HG02623 (cell line): Measurements from ENCODE around the gene SCAF1.

Source experiments
- ATAC-seq: cut with Tn5 transposase; IDR thresholded peaks from one replicate; pipeline ENCODE4 v1.9.1; 2021; ENCODE audit warnings: moderate library complexity; ENCODE audit not compliant: unreplicated experiment

The SCAF1 gene

DNA sequence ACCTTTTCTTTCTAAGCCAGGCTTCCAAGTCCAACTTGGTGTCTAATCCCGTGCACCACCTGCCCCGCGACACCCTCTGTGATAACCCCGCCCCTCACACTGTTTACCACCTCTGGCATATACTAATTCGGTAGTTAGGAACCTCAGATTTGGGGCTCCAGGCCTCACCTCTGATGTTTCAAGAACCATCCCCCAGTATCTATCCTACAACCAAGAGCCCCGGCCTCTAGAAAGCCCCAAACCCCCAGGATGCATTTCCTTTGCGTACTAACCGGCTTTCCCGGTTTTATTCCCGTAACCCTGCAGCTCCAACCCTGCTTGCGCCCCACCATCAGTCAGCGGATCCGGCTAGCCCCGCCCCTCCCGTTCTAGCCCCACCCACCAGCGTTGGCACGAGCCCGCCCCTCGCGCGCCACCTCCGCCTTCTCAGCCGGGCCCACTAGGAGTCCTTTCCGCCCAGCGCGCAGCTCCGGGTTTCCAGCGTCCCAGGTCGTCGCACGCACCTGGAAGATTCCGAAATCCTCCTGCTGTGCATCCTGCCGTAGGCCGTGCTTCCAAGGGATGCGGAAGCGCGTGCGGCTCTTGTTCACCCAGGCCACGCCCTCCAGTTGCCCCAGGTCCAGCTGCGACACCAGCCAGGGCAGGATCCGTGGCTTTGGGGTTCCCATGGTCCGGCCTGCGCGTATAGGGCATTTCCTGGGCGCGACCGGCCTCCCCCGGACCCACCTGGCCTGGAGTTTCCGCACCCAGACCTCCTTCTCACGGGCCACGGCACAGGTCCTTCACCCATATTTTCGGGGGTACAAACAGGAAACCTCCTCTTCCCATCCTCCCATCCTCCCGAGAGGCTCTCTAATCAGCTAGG, 22.4 kb downstream of the SCAF1 start:
- ATAC-seq, result no peak

DNA sequence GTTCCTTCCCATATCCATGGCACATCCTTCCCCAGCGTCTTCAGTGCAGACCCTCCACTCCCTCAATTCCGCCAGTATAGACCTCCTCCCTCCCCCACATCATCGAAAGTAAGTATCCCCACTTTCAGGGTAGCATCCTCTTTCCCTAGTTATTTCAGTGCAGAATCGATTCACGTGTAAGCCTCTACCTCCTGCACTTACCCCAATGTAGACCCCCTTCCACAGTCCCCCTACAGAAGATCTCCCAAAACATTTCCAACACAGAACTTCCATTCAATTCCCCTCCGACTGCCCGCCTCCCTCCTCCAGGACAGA, 23.0 kb downstream of the SCAF1 start:
- no peak for ATAC-seq

DNA sequence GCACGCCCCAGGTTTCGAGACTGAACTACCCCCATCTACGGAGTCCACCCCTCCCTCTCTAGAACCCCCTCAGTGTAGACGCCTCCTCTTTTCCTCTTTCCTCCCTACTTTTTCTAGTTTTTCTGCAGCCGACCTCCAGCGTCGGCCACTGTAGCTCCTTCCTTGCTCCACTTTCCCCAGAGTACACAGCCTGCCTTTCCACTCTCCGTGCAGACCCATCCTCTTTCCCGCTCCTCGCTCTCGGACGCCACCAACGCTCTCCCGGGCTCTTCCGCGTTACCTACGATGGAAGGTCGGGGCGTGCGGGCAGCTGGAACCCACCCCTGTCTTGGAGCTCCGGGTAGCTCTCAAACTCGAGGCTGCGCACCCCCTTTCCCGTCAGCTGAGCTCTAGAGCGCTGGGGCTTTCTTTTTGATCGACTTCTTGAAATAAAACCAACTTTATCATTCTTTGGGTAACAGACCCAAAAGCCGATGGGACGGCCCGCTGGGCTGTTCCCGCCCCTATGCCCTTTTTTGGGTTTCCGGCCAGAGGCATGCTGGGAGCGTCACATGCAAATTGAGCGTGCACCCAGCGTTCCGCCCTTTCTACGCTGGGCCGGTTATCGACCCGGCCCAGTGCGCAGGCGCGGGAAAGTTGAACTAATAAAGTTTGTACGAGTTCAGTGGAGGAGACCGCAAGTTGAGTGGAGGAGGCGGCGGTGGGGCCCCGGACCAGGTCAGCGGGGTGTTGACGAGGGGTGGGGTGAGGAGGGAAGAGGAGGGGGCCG, 23.5 kb downstream of the SCAF1 start, which contains the start of the genes BCL2L12 and IRF3:
BCL2L12 (plus strand) TSS at position 583 of the 769 bp plus-strand sequence. CDS start 760 bp downstream, outside the sequence.
IRF3 (minus strand) TSS at position 507 of the 769 bp plus-strand sequence. CDS start 1,019 bp downstream, outside the sequence.
- peak; percentile 77 for ATAC-seq

DNA sequence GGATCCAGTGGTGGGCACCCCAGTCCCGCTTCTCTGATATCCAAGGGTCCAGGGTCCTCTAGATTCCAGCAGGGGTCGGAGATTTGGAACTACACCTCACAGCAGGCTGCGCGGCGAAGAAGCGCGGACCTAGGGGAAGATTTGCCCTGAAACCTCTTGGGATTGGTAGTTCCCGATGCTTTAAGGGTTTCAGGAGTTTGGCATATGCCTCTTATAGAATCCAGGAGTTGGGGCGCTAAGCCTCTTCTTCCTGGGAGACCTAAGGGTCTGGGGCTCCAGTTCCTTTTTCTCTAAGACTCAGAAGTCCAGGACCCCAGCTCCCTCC, 24.1 kb downstream of the SCAF1 start:
- no peak for ATAC-seq

DNA sequence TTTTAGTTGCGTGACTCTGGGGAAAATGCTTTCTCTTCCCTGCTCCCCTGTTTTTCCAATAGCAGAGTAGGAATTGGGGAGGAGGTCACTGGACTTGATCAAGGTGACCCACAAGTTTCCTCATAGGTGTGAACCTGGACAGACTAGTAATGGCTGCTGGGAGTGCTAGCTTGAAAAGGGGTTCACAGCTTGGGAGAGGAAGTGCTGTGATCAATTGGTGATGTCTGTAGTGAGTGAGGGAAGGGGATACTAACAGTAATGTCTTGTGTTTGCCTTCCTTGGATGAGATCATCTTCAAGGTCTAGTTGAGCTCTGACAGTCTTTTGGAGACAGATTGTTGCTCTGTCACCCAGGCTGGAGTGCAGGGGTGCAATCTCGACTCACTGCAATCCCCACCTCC, 25.5 kb downstream of the SCAF1 start:
- ATAC-seq, result no peak

DNA sequence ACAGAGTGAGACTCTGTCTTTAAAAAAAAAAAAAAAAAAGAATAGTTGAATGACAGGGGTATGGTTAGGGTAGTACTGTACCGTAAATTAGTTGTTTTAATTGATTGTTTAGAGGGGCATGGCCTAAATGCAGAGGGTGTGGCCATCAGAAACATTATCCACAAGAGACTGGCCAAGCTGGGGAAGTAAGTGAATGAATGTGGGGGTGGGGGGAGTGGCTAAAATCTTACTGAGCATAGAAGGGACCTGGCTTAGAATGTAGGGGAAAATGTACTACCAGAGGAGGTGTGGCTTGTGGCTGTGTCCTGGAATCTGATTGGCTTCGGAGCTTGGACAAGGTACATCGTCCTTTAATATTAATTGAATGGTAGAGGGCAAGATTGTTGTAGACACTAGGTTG, 27.5 kb downstream of the SCAF1 start:
- no peak for ATAC-seq

DNA sequence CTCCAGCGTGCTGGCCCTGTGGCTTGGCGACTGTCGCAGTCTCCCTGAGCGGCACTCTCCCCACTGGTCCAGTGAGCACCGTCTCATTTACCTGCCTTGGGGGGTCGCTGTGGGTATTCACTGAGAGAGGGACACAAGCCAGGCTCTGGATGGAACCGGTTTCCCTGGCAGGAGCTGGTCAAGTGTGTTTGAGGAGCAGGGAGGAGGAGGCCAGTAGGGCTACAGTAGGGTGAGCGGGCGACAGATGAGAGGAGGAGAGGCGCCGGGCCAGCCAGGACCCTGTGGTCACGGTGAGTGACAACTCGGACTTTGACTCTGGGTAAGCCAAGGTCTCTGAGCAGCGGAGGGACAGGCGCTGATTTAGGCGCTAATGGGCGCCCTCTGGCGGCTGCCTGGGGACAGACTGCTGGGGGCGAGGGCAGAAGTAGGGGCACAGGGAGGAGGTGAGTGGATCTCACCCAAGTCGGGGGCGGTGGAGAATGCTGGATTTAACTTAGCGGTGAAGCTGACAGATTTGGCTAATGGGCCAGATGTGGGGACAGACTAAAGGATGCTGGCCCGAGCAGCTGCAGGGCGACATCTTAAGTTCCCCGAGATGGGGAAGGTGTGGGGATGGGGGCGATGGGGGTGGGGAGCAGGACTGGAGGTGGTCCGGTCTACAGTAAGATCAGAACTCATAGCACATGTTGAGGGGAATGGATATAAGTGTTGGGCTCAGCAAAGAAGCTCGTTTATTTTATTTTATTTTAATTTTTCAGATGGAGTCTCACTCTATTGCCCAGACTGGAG, 30.3 kb downstream of the SCAF1 start:
- no peak for ATAC-seq

DNA sequence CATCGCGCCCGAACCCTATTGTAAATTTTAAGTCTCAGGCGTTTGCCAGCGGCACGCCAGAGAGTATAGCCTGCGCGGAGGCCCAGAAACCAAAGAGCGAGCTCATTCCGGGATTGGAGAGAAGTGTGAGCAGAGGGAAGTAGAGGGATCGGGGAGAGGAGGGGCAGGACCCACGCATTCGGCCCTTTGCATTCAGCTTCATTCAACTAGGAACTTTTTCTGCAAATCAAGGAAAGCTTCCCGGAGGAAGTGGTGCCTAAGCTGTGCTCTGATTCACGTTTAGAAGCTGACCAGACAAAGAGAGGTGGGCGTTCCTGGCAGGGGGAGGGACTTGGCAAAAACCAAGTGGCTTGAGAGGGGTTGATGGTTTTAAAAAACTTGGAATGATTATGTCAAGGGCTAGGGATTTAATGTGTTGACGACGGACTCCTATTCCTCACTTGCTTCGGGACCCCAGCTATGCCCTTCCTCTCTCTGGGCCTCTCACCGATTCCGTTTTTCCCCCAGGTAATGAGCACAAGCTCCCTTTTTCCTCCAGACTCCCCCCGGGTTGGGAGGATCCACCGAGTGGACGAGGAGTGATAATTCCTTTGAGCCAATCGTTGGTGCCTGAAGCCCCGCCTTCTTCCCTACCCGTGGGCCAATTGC, 34.3 kb downstream of the SCAF1 start:
- ATAC-seq, result peak; percentile 20

DNA sequence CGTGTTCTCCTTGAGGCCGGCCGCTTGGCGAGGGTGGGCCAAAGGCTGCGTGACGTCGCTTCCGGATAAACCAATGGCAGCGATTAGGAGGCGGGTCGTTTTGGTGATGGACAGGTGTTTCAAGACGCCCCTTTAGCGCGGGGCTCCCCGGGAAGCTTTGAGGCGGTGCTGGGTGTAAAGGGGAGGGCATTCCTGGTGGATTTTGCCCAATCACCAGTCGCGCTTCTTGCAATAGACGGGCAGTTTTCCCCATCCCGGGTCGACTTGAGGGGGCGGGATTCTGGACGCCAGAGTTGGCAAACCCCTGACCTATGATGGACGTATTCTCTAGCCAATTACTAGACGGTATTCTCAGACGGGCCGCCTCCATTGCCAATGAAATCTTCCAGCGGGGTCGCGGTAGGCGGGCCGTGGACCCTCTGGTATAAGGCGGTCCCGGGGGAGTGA, 34.8 kb downstream of the SCAF1 start:
- peak; percentile 59 for ATAC-seq

DNA sequence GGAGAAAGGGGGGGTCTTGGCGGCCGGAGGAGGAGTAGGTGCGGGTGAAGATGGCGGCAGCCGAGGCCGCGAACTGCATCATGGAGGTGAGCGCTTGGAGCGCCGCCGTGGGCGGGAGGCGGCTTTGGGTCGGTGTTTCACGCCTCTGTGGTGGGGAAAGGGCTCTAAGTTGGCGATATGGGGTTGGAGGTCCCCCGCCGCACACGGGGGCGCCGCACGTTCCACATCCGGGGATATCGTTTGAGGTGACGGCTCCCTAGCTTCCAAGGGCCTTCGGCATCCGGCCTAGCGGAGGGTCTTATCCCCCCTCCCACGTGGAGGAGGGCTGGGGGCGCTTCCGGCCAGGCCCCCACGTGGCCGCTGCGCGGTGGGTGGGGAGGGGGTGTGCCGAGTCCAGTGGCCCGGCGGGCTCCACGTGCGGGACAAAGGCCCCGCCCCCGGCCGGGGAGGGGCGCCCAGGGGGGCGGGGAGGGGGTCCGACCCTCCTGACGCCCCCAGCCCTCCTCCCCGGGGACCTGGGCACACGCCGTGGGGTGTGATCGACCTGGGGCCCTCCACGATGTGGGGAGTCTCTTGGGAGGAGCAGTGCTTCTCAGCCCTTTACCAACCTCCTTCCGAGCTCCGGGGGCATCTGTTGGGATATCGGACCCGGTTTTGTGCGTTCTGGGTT, 35.4 kb downstream of the SCAF1 start, which contains the start of gene PRMT1:
PRMT1 (plus strand) TSS at position 41 of the 670 bp plus-strand sequence; CDS start at position 51, 10 bp downstream.
- ATAC-seq, result no peak

DNA sequence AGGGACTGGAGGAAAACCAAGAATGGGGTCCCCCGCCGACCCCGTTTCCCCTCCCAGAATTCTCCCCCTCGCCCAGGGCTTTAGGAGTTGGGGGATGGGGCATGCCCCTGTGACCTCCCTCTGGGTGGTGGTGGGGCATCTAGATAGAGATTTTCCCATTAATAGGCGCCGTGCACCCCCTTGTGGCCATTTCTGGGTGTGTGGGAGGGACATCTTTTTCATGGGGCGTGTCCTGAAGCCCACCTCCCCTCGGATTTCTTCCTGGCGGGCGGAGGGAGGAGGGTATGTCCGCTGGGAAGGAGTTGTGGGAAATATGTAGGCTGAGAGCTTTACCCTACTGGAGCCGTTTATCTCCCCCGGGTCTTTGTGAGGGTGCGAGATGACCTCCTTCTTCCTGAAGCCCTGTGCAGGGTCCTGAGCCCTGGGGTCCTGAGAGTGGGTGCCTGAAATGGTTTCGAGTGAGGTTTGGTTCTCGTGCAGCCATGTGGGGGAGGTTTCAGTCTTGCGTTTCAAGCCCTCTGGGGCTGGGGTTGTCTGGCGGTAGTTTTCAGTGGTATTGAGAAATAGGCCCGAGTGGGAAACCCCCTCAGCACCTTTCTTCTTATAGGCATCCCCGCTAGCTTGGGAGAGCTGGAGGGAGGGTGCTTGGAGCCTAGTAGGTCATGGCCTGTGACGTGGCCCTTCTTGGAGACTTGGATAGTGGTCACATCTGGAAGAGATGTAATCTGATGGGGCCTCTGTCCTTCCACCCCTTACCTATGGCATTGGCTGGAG, 36.1 kb downstream of the SCAF1 start:
- no peak for ATAC-seq

DNA sequence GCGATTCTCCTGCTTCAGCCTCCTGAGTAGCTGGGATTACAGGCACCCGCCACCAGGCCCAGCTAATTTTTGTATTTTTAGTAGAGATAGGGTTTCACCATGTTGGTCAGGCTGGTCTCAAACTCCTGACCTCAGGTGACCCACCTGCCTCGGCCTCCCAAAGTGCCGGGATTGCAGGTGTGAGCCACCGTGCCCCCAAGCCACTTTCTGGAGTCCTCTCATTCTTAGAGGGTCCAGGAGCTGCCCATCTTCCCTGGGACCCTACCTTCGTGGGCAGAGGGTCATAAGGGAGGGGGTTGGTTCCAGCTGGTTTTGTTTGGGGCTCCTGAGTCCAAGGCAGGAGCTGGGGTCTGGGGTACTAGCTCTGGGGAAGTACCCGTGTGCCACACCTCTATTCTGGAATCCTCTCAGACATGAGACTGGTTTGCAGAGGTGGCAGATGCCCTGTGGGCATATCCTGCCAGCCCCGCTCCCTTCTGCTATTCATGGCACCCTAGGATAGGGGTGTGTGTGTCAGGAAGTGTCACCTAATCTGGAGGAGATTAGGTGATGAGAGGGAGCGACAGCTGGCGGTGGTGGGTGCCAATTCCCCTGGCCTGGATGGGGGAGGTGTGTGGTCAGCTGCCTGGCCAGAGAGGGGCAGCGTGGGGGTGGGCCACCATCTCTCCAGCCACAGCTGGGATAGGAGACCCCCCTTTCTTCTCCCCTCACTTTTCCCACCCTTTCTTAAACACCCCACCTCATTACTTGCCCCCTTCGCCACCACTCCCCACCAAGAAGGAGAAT, 37.2 kb downstream of the SCAF1 start:
- no peak for ATAC-seq

DNA sequence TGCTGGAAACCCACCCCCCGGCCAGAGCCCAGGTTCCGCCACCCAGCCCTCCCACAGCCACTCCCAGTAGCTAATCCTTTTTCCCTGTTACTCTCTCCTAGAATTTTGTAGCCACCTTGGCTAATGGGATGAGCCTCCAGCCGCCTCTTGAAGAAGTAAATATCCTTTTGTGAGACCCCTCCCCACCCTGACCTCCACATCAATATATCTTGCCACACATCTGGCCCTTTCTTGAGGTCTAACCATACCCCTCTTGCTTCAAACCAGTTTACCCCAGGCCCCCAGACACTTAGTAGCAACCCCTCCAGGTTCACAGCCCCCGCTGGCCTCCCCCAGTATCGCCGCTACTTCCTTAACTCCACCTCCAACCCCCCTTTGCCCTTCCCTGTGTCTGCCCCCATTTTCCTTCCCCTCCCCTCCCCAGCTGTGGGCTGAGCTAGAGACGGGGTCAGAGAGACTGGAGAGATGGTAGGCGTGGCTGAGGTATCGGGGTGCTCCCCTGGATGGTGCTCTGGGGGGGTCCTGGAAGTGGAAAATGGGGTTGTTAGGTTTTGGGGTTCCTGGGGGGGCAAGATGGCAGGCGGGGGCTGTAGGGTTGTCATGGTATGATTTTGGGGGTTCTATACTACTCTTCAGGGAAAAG, 37.9 kb downstream of the SCAF1 start:
- no peak for ATAC-seq

DNA sequence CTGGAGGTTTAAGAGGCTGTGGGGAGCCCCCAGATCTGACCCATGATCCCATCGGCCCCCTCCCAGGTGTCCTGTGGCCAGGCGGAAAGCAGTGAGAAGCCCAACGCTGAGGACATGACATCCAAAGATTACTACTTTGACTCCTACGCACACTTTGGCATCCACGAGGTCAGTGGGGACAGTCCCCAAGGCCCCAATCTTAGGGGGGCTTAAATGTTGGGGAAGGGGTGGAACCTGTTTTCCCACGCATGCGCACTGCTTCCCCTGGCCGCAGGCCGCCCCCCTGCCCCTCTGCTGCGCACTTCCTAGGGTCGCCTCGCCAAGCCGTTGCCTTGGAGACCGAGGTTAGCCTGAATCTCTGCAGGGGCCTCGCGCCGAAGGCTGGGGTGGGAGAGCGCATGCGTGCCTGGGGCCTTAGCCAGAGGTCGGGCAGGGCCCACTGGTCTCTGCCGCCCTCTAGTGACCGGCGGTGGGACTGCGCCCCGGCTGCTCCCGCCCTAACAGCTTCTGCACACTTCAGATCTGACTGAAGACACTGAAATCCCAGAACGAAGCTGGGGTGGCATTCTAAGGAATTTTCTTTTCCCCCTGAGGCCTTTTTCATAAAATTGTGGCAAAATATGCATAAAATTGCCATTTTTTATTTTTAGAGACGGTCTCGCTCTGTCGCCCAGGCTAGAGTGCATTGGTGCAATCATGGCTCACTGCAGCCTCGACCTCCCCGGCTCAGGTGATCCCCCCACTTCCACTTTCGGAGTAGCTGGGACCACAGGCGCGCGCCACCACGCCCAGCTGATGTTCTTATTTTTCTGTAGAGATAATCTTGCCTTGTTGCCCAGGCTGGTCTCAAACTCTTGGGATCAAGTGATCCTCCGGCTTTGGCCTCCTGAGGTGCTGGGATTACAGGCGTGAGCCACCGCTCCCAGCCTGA, 38.7 kb downstream of the SCAF1 start:
- no peak for ATAC-seq

DNA sequence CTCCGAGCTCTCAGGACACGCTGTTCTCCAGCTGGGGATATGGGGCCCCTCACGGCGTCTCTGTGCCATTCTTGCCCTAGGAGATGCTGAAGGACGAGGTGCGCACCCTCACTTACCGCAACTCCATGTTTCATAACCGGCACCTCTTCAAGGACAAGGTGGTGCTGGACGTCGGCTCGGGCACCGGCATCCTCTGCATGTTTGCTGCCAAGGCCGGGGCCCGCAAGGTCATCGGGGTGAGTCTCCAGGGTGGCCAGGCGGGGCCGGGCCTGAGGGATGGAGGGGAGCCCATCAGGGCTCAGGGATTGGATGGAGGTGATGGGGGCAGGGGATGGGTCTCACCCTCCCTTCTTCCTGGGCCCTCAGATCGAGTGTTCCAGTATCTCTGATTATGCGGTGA, 39.8 kb downstream of the SCAF1 start:
- no peak for ATAC-seq

DNA sequence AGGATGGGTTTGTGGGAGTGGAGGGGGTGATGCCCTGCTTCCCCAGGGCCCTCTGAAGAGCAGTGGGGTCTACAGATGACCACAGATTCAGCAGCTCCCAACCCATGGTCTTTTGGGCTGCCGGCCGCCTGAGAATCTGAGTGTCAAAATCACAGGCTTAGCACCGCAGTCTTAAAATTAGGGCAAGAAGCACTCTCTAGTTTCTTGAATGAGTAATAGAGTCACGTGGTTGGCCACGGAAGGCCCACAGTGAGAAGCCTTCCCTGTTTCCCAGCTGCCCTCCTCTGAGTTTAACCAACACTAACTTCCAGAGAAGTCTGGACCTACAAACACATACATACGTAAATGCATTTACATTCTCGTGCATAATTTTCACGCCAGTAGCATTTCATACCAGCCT, 40.3 kb downstream of the SCAF1 start:
- ATAC-seq, result no peak

DNA sequence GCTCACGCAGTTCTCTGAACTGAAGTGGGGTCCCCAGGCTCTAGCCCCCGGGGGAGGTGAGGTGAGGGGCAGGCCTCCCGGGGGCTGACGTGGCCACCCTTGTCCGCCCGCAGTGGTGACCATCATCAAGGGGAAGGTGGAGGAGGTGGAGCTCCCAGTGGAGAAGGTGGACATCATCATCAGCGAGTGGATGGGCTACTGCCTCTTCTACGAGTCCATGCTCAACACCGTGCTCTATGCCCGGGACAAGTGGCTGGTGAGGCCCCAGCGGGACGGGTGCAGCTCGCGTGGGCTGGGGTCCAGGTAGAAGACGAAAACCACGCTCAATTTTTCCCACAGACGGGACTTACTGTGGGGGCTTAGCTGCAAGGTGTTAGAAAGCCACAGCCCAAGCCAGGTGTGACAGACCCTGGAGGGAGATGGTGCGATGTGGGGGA, 41.8 kb downstream of the SCAF1 start:
- no peak for ATAC-seq
